A549 (cell line): ENCODE results near the gene PCTP.

Source experiments
- HDAC2 ChIP-seq: fragments of 200-600 bp; sonication (generic); IDR thresholded peaks from 2 replicates; pipeline ENCODE4 v1.6.1; 2016
- HOXA7 ChIP-seq: fragments of 250-450 bp; sonication (Bioruptor Pico); IDR thresholded peaks from 2 replicates; pipeline ENCODE4 v1.5.0; 2020; ENCODE audit warnings: mild to moderate bottlenecking, moderate library complexity
- HOXB13 ChIP-seq: fragments of 250-450 bp; sonication (Bioruptor Pico); IDR thresholded peaks from 2 replicates; pipeline ENCODE4 v1.5.0; 2020; ENCODE audit warnings: low read depth, mild to moderate bottlenecking, moderate library complexity
- MAFK ChIP-seq: fragments of 450-650 bp; IDR thresholded peaks from 2 replicates; pipeline ENCODE4 v1.6.1; 2014; ENCODE audit not compliant: partially characterized antibody
- PHF8 ChIP-seq: fragments of 200-600 bp; sonication (generic); IDR thresholded peaks from 2 replicates; pipeline ENCODE4 v1.6.1; 2016; ENCODE audit warnings: low read depth, mild to moderate bottlenecking, antibody characterized with exemption, moderate library complexity, borderline replicate concordance
- POLR2A ChIP-seq: IDR thresholded peaks from 2 replicates; pipeline ENCODE4 v1.6.1; 2012; ENCODE audit warnings: mild to moderate bottlenecking, low read length
- RAD21 ChIP-seq, 2 experiments: fragments of >200 bp in 1 of 2; sonication (Bioruptor Twin) in 1 of 2; formaldehyde crosslinking in 1 of 2; IDR thresholded peaks in 1 of 2; conservative IDR thresholded peaks in 1 of 2; 2 replicates in 1 of 2; 3 replicates in 1 of 2; pipeline ENCODE4 v1.6.1; 2012 to 2018; ENCODE audit warnings: inconsistent platforms in 1 of 2
- RCOR1 ChIP-seq: fragments of 150-350 bp; IDR thresholded peaks from 2 replicates; pipeline ENCODE4 v1.6.1; 2014; ENCODE audit warnings: antibody characterized with exemption, low read length, low read depth
- TF ChIP-seq, protein P1 (sequence below): fragments of >200 bp; sonication (Bioruptor Twin); formaldehyde crosslinking; IDR thresholded peaks from 3 replicates; pipeline ENCODE4 v1.5.1; 2016
- TF ChIP-seq, protein P2 (sequence below): IDR thresholded peaks from 2 replicates; pipeline ENCODE4 v1.6.1; 2012
- TF ChIP-seq, protein P3 (sequence below): fragments of >200 bp; sonication (Bioruptor Twin); formaldehyde crosslinking; IDR thresholded peaks from 3 replicates; pipeline ENCODE4 v1.6.1; 2016

DNA sequence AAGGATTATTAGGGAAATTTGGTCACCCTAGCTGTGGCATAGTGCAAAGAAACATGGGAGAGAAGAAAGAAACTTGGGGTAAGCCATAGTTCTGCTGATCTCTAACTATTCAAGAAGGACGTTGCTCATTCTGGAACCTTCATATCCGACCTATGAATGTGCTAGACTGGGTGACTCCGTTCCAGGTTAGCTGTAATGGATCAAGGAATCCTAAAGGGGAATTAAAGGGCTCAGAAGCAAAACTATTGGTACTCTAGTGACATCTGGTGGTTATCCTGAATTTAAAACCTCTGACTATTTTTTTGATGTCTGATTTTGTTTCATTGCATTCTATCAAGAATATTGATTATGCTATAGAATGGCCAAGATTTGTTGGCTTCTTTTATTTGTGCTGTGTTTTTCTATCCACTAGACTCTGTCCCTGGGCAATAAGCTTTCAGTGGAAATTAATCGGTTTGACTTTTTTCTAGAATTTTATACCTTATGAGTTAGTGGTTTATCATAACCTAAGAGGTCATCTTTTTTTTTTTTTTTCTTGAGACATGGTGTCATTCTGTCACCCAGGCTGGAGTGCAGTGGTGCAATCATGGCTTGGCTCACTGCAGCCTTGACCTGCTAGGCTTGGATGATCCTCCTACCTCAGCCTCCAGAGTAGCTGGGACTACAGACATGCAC, 19.5 kb downstream of the PCTP start:
- TF ChIP-seq HOXB13, result no peak
- peak; percentile 82 to 90 for TF ChIP-seq RAD21 (conservative IDR thresholded peaks at IDR 0.05 in 1 of 2, IDR thresholded peaks at IDR 0.05 in 1 of 2)
- no peak for TF ChIP-seq RCOR1
- TF ChIP-seq, protein P1, sequence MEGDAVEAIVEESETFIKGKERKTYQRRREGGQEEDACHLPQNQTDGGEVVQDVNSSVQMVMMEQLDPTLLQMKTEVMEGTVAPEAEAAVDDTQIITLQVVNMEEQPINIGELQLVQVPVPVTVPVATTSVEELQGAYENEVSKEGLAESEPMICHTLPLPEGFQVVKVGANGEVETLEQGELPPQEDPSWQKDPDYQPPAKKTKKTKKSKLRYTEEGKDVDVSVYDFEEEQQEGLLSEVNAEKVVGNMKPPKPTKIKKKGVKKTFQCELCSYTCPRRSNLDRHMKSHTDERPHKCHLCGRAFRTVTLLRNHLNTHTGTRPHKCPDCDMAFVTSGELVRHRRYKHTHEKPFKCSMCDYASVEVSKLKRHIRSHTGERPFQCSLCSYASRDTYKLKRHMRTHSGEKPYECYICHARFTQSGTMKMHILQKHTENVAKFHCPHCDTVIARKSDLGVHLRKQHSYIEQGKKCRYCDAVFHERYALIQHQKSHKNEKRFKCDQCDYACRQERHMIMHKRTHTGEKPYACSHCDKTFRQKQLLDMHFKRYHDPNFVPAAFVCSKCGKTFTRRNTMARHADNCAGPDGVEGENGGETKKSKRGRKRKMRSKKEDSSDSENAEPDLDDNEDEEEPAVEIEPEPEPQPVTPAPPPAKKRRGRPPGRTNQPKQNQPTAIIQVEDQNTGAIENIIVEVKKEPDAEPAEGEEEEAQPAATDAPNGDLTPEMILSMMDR, result peak; percentile 91
- TF ChIP-seq, protein P2, sequence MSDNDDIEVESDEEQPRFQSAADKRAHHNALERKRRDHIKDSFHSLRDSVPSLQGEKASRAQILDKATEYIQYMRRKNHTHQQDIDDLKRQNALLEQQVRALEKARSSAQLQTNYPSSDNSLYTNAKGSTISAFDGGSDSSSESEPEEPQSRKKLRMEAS, result no peak
- no peak for TF ChIP-seq HDAC2
- no peak for TF ChIP-seq POLR2A
- no peak for TF ChIP-seq PHF8
- TF ChIP-seq MAFK, result no peak
- TF ChIP-seq HOXA7 (CRISPR knock-in tag), result no peak
- TF ChIP-seq, protein P3, sequence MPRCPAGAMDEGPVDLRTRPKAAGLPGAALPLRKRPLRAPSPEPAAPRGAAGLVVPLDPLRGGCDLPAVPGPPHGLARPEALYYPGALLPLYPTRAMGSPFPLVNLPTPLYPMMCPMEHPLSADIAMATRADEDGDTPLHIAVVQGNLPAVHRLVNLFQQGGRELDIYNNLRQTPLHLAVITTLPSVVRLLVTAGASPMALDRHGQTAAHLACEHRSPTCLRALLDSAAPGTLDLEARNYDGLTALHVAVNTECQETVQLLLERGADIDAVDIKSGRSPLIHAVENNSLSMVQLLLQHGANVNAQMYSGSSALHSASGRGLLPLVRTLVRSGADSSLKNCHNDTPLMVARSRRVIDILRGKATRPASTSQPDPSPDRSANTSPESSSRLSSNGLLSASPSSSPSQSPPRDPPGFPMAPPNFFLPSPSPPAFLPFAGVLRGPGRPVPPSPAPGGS, result no peak
